ENCODE measurements around the gene ZNF521.

GRCh38 chr18:25326361-25326952 lies 25.5 kb downstream of the ZNF521 start:
- no peak for TF ChIP-seq CTCF (conservative IDR thresholded peaks at IDR 0.05; ENCODE audit: low read depth in 2 of 2)
- TF ChIP-seq POLR2AphosphoS5 (IDR thresholded peaks at IDR 0.05; ENCODE audit: low read depth), result no peak
- no peak for TF ChIP-seq EZH2 (IDR thresholded peaks at IDR 0.05; ENCODE audit: low read depth, unreplicated experiment)
- no peak for TF ChIP-seq EZH2phosphoT487 (IDR thresholded peaks at IDR 0.05; ENCODE audit: unreplicated experiment)
- no peak for TF ChIP-seq REST (IDR thresholded peaks at IDR 0.05; ENCODE audit: unreplicated experiment)

Data from GM23338 (cell line).